ENCODE measurements around the gene NTHL1.

DNA sequence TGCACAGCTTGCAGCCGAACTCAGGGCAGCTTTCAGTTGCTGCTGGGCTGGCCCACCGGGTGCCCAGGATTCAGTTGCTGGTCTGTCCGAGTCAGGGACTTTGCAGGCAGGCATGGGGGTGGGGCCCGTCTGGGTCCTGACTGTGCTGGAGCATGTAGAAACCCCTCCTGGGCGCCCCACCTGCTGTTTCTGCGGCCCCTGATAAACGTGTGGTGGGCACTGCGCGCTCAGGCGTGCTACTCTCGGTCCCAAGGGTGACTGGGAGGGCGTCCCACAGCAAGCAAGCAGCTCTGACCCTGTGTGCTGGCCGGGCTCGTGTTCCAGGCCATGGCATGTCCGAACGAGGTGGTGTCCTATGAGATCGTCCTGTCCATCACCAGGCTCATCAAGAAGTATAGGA lies 12.7 kb upstream of the NTHL1 start:
- TF ChIP-seq POLR2AphosphoS5 (IDR thresholded peaks at IDR 0.05; ENCODE audit: borderline replicate concordance, low read depth, low read length) (no peak), EZH2 (IDR thresholded peaks at IDR 0.05) (no peak)

All from SK-N-MC (cell line).